ENCODE measurements around the gene COPA. TPM values are rescaled to one million over a fixed set of nuclear protein-coding genes. Genes with fewer than 3 reads are reported as not detected.

Gene COPA
- total and polyA plus RNA-seq, 10 donors: 41.3 to 181 (median 117) TPM

DNA sequence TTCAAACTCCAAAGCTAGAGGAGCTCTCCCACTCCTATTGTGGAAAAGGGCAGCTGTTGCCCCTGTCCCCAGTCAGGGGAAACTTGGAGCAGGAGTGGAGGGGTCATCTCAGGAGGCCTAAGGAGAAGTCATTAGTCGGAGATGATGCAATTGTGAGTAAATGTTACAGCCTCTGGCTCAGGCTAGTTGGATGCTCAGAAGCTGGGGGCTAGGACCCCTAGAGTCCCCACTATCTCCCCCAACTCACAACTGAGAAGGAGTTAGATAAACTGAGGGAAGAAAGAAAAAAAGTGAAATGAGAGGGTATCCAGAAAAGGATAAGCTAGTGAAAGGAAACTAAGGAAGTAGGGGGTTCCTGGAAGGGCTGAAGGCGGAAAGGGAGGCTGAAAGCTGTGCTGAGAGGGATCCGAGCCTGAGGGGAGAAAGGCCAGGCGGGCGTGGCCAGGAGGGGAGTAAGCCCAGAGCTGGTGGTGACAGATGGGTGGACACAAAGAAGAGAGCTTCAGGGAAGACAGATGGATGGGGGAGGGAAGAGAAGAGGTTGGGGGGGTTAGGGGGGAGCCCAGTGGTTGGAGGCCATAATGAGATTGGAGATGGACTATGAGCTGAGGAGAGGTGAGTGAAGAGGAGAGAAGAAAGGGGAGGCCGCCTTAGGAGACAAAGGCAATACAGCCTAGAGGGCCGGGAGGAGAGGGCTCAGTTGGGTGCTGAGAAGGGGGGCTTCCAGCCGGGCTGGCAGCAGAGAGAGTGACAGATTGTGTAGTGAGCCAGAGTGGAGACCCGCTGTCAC lies 19.3 kb upstream of the COPA start:
- H3K4me3 ChIP-seq: no peak overlapping the region
- H3K36me3 ChIP-seq: peaks cover 3 to 43% (median 32%) of the 10 kb centered on the region in 6 donors
- intact Hi-C loops (cut with DNase I; ENCODE audit: low total_unique reads): no loop called here
- H3K9me3 ChIP-seq: no peaks in the 10 kb centered on the region
- WGBS, 5 donors: 79 to 91% (median 81%) methylated on average over 9 of the region's 9 CpGs
- TF ChIP-seq POLR2AphosphoS5 (IDR thresholded peaks at IDR 0.05): no peak
- TF ChIP-seq, protein P1, sequence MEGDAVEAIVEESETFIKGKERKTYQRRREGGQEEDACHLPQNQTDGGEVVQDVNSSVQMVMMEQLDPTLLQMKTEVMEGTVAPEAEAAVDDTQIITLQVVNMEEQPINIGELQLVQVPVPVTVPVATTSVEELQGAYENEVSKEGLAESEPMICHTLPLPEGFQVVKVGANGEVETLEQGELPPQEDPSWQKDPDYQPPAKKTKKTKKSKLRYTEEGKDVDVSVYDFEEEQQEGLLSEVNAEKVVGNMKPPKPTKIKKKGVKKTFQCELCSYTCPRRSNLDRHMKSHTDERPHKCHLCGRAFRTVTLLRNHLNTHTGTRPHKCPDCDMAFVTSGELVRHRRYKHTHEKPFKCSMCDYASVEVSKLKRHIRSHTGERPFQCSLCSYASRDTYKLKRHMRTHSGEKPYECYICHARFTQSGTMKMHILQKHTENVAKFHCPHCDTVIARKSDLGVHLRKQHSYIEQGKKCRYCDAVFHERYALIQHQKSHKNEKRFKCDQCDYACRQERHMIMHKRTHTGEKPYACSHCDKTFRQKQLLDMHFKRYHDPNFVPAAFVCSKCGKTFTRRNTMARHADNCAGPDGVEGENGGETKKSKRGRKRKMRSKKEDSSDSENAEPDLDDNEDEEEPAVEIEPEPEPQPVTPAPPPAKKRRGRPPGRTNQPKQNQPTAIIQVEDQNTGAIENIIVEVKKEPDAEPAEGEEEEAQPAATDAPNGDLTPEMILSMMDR (IDR thresholded peaks at IDR 0.05 in 8 of 11, conservative IDR thresholded peaks at IDR 0.05 in 3 of 11): no peak
- TF ChIP-seq POLR2A (IDR thresholded peaks at IDR 0.05): no peak
- no peak for DNase-seq
- H3K27me3 ChIP-seq (replicated peaks in 1 of 7): no peaks in the 10 kb centered on the region
- no peak overlapping the region for H3K27ac ChIP-seq
- no peaks in the 10 kb centered on the region for H3K4me1 ChIP-seq

DNA sequence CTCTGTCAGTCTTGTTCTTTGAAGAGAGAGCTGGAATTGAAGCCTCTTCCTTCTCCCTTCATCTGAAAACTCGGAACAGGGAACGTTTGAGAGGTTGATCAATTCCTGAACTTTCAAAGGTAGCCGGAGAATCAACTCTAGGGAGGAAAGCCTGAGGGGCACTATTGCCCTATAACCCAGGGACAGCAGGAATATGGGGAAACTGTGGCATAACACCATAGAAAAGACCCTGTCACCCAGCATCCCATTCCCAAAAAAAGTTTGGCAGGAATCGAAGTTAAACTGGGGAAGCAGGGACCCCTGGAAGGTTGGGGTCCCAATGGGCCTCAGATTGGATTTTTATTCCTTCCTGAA lies 18.7 kb upstream of the COPA start:
- H3K36me3 ChIP-seq: peaks cover 3 to 49% (median 38%) of the 10 kb centered on the region in 6 donors
- DNase-seq: no peak
- TF ChIP-seq POLR2A (IDR thresholded peaks at IDR 0.05) (no peak), POLR2AphosphoS5 (IDR thresholded peaks at IDR 0.05) (no peak)
- TF ChIP-seq, protein P1 (IDR thresholded peaks at IDR 0.05 in 8 of 11, conservative IDR thresholded peaks at IDR 0.05 in 3 of 11): no peak
- no peak overlapping the region for H3K4me3 ChIP-seq
- H3K27me3 ChIP-seq (replicated peaks in 1 of 7): no peaks in the 10 kb centered on the region
- 65 to 95% (median 88%) methylated on average over 4 of the region's 4 CpGs for WGBS, 5 donors
- intact Hi-C loops (cut with DNase I; ENCODE audit: low total_unique reads): no loop called here
- H3K27ac ChIP-seq: no peak overlapping the region
- no peaks in the 10 kb centered on the region for H3K4me1 ChIP-seq
- no peaks in the 10 kb centered on the region for H3K9me3 ChIP-seq

DNA sequence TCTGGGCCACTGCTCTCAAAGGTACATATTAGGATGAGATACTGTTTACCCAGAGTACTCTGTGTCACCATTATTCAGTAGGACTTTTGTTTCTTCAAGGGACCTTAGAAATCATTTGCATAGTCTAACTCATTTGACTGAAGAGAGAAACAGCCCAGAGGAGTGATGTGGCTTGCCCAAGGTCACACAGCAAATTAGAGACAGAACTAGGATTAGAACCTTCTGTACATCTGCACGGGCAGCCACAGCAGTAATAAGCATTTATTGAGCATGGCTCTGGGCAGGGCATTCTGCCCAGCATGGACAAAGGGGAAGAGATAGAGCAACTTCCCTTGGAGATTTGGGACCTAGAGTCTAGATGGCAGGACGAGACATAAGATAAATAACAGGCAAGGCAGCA lies 18.1 kb upstream of the COPA start:
- Histone ChIP-seq H3K27me3 (replicated peaks in 1 of 7) (no peaks in the 10 kb centered on the region), H3K4me1 (no peaks in the 10 kb centered on the region), H3K4me3 (no peak overlapping the region), H3K27ac (no peak overlapping the region), H3K9me3 (no peaks in the 10 kb centered on the region), H3K36me3 (peaks cover 3 to 55% (median 43%) of the 10 kb centered on the region in 6 donors)
- TF ChIP-seq, protein P1 (IDR thresholded peaks at IDR 0.05 in 8 of 11, conservative IDR thresholded peaks at IDR 0.05 in 3 of 11): no peak
- TF ChIP-seq POLR2A (IDR thresholded peaks at IDR 0.05): no peak
- TF ChIP-seq POLR2AphosphoS5 (IDR thresholded peaks at IDR 0.05): no peak
- intact Hi-C loops (cut with DNase I; ENCODE audit: low total_unique reads): no loop called here
- DNase-seq: no peak
- WGBS, 5 donors: 67 to 88% (median 82%) methylated on average over 2 of the region's 2 CpGs

DNA sequence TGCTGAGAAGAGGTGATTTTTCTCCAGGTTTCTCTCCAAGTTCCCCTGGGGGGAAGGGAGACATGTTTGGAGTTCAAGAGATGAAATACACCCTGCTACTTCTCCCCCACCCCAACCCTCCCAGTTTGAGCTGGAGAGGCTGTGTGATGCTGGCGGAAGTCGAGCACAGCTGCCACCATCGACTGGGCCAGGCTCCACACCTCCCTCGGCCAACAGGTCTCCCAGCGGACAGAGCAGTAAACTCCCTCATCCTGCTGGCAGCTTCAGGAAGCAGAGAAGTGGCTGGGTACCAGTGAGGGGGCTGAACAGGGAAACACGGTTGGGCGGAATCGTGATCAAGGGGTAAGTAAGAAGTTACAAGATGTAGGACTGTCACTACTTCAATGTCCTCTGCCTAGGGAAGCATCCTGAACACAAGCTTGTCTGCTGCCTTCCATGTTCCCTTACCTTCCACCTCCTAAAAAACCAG lies 17.2 kb upstream of the COPA start:
- no peaks in the 10 kb centered on the region for H3K4me1 ChIP-seq
- intact Hi-C loops (cut with DNase I; ENCODE audit: low total_unique reads): no loop called here
- no peak for DNase-seq
- no peak overlapping the region for H3K4me3 ChIP-seq
- H3K36me3 ChIP-seq: peaks cover 5 to 64% (median 53%) of the 10 kb centered on the region in 6 donors
- H3K27ac ChIP-seq: no peak overlapping the region
- no peaks in the 10 kb centered on the region for H3K9me3 ChIP-seq
- WGBS, 5 donors: 88 to 92% (median 91%) methylated on average over 7 to 8 of the region's 8 CpGs
- no peaks in the 10 kb centered on the region for H3K27me3 ChIP-seq (replicated peaks in 1 of 7)
- TF ChIP-seq, protein P1 (IDR thresholded peaks at IDR 0.05 in 8 of 11, conservative IDR thresholded peaks at IDR 0.05 in 3 of 11): no peak
- no peak for TF ChIP-seq POLR2A (IDR thresholded peaks at IDR 0.05)
- no peak for TF ChIP-seq POLR2AphosphoS5 (IDR thresholded peaks at IDR 0.05)
